GM19239 (cell line): Measurements from ENCODE around the gene MAT2A.
"Not testable (repeated sequence)": the region's sequence is repeated elsewhere in the genome, so short reads cannot be mapped to it uniquely, and the experiment has no call there.

Source experiments
- DNase-seq: peaks from one replicate; pipeline ENCODE4 v3.0.0; 2011; ENCODE audit warnings: low spot score; ENCODE audit not compliant: insufficient read length
- FAIRE-seq: peaks from 2 replicates; lab custom pipeline; 2011; peaks lifted over from hg19 to GRCh38; lab: Jason Lieb, UNC

The MAT2A gene

GRCh38 chr2:85575739-85576138 lies 36.8 kb downstream of the MAT2A start:
- FAIRE-seq (no peak), DNase-seq (no peak)

DNA sequence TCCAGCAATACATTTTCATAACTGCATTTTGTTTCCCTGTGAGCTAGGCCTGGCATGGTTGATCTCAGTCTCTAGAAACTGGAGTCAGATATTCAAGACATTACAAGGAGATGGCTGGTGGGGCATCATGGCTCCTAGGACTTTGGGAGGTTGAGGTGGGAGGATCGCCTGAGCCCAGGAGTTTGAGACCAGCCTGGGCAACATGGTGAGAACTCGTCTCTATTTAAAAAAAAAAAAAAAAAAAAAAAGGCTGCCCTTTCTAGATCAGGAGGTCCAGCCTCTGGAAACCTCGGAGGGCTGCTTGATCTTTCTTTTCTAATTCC lies 38.1 kb downstream of the MAT2A start:
- no peak for DNase-seq
- no peak for FAIRE-seq

DNA sequence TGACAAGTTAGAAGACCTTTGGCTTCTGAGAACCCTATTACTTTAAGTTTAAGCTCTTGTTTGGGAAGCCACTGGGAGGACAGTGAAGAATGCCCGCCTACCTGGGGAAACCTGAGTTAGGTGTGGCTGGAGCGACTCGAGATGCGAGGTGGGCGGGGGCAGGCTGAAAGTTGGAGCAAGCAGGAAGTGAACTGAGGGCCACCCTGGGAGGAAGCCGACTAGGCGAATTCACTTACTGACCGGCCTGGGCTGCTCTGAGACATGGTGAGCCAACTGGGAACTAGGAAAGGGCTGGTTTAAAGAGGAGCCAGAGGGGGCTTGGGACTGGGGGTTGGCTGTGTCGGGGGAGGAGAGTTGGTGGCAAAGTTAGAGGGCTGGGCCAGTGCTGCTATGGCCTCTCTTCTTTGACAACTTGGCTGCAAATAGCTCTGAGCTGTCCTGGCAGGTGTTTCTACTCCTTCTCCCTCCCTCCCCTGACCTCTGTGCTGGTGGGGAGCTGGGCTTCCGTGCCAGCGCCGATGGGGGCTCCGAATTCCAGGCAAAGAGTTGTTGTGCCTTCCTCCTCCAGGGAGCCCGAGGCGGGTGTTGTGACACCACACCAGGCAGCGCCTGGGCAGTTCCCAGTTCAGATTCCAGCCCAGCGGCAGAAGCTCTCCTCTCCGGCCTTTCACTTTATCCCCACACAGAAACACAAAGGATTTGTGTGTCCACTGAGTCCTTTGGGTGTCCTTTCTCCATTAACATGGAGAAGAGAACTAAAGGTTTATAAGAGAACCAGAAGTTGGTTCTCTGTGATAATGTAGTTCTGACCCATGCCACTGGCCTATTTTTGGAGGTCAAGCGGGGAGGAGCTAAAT lies 38.6 kb downstream of the MAT2A start, which contains the start of gene VAMP8:
Gene VAMP8, plus strand, starts transcription at position 201 of the 857 bp plus-strand sequence. Its CDS starts 61 bp downstream, at position 262.
- peak; percentile 91 for FAIRE-seq
- peak; percentile 69 for DNase-seq

DNA sequence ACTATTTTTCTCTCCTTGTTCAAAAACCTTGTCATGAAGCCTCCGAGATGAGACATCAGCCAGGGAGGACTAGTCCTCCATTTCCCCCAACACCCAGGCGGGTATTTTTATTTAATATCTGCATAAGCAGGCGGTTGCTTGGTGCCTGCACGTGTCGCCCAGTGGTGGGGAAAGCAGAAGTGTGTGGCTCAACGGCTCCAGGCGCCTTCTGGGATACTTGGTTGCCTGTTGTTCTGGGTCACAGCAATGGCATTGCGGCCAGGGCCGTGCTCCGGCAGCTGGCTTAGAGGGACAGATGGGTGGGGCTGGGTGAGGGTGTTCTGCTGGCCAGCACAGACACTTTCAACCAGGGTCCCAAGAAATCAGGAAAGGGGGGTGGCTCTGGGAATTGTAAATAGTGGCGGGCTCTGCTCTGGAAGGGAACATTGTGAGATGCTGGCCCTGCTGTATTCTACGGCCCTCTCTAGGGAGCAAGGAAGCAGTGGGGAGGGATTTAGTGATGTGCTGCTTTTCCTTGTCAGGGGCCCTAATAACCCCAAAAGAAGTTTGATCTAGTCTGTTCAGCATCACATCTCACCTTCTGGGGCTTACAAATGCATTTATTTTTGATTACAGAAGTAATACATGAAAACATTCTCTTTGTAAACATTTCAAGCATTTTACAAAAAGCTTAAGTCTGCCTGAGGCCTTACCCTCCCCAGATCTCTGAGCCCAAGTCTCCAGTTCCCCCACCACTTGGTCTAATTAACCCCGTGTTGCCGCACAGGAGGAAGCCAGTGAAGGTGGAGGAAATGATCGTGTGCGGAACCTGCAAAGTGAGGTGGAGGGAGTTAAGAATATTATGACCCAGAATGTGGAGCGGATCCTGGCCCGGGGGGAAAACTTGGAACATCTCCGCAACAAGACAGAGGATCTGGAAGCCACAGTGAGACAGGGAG lies 39.5 kb downstream of the MAT2A start:
- no peak for DNase-seq
- peak; percentile 70 for FAIRE-seq

DNA sequence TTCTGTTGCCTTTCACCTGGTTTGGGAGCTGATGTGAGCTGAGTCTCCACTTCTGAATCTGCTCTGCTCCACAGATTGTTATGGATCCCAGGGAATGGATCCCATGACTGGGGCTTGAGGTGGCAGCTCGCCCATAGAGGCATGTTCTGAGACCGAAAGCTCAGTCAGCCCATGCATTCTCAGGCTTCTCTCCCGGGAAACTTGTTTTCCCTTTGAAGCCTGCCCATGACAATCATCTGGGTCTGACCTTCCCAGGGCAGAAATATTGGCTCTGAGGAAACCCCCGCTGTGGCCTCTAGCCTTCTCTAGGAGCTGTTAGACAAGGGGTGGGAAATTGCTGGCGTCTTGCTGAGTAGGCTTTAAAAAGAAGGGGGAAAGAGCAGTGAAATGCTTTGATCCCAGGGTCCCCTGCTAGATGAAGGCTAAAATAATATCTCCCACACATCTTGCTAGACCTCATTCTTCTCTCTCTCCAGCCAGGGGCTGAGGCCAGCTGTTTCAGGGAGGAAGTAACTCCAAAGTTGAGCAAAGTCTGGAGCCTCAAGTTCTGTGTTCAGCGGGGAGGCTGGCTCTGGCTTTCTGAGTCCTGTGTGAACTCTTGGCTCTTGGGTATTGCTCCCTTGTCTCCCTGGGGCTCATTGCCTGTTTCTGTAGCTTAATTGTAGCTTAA lies 40.4 kb downstream of the MAT2A start:
- FAIRE-seq (peak; percentile 14), DNase-seq (no peak)

- DNase-seq, result no peak
- no peak for FAIRE-seq
These were observed 41.2 kb downstream of the MAT2A start for GRCh38 chr2:85580206-85580605.

GRCh38 chr2:85582492-85582891 lies 43.5 kb downstream of the MAT2A start:
- DNase-seq, result no peak
- FAIRE-seq, result no peak

DNA sequence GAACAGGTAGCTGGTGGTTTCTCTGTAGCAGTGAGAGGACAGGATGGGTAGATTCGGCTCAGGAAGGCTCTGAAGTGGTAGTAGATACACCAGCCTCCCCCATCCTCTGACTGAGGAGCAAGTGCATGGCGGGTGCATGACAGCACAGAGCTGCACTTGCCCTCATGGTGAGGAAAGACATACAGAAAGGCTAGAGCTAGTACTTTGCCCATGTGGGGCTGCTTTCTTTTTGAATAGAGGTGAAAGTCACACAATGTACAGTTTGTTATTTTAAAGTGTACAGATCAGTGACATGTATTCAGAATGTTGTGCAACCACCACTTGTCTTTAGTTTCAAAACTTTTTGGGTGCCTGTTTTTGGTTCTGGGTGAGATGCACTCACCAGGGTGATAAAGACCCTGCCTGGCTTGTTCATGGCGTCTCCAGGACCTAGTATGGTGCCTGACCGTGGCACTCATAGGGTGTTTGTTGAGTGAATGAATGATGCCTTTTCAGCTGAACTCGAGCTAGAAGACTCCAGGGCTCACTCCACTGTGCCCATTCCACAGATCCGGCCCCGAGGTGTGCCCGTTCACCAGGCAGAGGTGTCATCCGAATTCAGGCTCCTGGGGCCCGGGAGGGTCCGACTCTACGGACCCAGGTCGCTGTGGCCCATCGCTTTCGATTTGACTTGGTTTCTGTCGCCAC lies 44.8 kb downstream of the MAT2A start:
- DNase-seq (no peak), FAIRE-seq (no peak)

- DNase-seq (peak; percentile 66), FAIRE-seq (no peak)
These were observed 45.4 kb downstream of the MAT2A start, which contains the start of gene VAMP5 for GRCh38 chr2:85584354-85584856. VAMP5 (plus strand) TSS chr2:85584431; CDS start chr2:85584491, 60 bp downstream.

DNA sequence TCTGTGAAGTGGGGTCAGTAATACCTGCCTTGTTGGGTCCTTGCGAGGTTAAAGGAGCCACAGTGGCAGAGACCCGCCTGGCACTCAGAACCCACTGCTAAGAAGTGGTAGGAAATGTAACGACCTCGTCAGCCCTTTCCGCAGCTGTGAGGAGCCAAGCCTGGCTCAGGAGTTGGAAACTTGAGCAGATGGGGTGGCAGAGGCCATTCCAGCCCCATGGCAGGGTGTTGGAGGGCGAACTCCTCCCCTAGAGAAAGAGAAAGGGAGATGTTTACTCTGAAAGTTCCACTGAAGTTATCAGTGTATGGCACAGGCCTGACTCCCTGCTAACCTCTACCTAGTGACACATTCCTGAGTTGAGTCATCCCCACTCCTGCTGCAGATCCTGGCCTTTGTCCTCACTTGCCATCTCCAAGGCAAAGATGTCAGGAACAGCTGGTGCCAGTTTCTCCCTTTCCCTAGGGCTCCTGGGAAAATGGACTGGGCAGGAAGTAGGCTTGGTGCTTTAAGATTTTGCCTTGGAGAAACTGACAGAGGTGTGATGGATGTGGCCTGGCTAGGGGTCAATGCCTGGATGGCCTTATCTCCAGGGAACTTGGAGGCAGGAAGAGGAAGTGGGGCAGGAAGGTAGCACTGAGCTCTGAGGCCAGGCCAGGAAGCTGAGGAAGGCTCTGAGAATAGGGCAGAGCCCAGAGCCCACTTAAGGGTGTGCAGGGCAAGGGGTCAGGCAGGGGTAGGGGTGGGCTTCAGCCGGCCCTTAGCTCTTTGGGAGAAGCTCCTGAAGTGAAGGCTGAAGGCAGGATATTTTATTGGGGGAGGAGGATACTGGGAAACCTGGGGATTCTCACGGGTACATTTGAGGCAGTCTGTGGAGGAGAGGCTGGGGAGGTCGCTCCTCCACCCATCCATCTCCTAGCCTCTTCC lies 46.2 kb downstream of the MAT2A start:
- DNase-seq (no peak), FAIRE-seq (peak; percentile 74)

DNA sequence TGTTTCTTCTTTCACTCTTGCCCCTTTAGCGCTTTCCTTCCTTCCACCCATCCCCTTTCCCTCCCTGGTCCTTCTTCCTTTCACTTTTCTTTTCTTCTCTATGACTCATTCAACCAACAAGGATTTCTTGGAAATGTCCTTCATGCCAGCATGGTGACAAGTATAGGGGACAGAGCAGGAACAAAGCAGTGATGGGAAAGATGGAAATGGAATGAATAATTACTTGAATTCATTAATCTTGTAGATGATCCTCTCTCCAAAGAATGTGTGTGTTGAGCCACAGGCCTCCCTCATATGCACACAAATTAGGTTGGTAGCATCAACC lies 46.8 kb downstream of the MAT2A start:
- DNase-seq, result no peak
- FAIRE-seq, result no peak

DNA sequence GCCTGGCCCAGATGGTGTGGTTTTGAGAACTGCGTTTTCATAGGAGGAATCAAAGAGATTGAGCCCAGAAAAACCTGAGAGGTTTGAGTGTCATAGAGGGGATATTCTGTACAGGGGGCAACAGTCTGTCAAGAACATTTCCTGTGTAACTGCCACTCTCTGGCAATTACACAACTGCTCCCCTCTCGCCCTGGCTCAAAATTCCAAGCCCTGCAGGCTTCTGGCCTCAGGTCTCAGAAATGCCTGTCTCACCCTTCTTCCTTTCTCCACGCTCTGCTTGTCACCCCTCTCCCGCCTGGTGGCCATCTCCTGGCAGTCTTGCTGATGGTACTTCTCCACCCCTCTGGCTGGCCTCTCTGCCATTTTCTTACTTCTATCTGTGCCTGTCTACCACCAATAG lies 49.3 kb downstream of the MAT2A start:
- FAIRE-seq (no peak), DNase-seq (no peak)

DNA sequence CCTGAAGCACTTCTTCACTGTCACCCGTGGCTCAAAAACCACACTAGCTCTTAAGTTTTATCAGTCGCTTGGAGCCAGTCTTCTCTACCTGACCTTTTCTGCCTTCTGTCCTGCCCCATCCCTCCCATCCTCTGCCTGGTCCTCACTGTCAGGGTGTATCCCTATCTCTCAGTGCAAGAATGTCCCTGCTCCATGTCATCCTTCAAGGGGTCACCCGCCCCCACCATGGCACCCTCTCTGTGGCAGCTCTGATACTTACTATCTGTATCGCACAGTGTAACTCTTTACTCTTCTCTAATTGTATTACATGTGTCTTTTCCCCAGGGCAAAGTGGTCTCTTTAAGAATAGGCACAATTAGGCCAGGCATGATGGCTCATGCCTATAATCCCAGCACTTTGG lies 49.7 kb downstream of the MAT2A start:
- FAIRE-seq, result no peak

DNA sequence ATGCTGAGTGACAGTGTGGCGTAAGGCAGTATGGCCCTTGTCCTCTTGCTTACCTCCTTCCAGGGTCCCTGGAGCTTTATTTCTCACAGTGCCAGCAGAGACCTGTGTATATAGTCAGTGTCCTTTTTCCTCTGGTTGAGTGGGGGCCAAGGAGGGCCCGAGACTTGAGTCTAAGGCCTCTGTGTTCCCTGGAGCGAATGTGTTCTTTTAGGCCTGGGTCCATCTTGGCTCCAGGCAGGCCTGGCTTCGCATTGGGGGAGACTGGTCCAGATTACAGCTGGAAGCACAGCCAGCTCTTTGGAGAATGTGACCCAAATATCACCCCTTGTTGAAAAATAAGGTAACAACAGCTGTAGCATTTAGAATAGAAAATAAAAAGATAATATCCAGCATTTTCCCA lies 50.2 kb downstream of the MAT2A start:
- FAIRE-seq (no peak), DNase-seq (no peak)

More for the DNA sequence above, 49.7 kb downstream of the MAT2A start:
- no peak for DNase-seq

- FAIRE-seq (no peak), DNase-seq (no peak)
These were observed 51.2 kb downstream of the MAT2A start for GRCh38 chr2:85589982-85590791.

DNA sequence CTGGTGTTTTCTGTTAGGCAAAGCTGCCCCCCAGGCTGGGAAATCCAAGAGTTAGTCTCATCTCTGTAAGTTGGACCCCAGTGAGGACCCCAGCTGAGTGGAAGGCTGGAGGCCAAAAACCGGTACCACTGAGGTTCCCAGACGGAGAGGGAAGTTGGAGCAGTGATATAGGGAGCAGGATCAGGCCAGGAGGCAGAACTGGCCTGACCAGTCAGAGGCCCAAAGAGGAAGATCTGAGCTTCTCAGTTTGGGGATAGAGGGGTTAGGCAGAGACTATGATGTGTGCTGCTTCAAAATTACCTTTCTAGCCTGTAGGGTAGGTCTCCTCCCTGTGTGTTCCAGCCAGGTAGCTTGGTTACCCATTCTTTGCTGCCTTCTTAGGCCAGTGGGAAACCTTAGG lies 52.0 kb downstream of the MAT2A start:
- DNase-seq, result no peak
- FAIRE-seq, result no peak

GRCh38 chr2:85591563-85591962 lies 52.6 kb downstream of the MAT2A start:
- DNase-seq (no peak), FAIRE-seq (no peak)

- FAIRE-seq, DNase-seq: not testable (repeated sequence)
These were observed 53.3 kb downstream of the MAT2A start for GRCh38 chr2:85592299-85592698.
